ENCODE results near the gene FMNL2.

The FMNL2 gene

GRCh38 chr2:152430876-152431275, 95.9 kb downstream of the FMNL2 start:
- no peak for DNase-seq (ENCODE audit: low read depth)
- H3K4me3 ChIP-seq (ENCODE audit: low read depth, low read length) = no peak overlapping the region
- no peak for TF ChIP-seq CTCF (IDR thresholded peaks at IDR 0.05; ENCODE audit: insufficient read depth, low read depth, low read length, missing control alignments)

GRCh38 chr2:152431370-152432098, 96.6 kb downstream of the FMNL2 start:
- H3K4me3 ChIP-seq (ENCODE audit: low read depth, low read length) = no peak overlapping the region
- no peak for DNase-seq (ENCODE audit: low read depth)
- no peak for TF ChIP-seq CTCF (IDR thresholded peaks at IDR 0.05; ENCODE audit: insufficient read depth, low read depth, low read length, missing control alignments)

- DNase-seq (ENCODE audit: low read depth) = no peak
- no peak overlapping the region for H3K4me3 ChIP-seq (ENCODE audit: low read depth, low read length)
- no peak for TF ChIP-seq CTCF (IDR thresholded peaks at IDR 0.05; ENCODE audit: insufficient read depth, low read depth, low read length, missing control alignments)
Observed at GRCh38 chr2:152432206-152432653, 97.3 kb downstream of the FMNL2 start.

- no peak overlapping the region for H3K4me3 ChIP-seq (ENCODE audit: low read depth, low read length)
- no peak for TF ChIP-seq CTCF (IDR thresholded peaks at IDR 0.05; ENCODE audit: insufficient read depth, low read depth, low read length, missing control alignments)
- DNase-seq (ENCODE audit: low read depth) = no peak
Observed at GRCh38 chr2:152432765-152433164, 97.8 kb downstream of the FMNL2 start.

GRCh38 chr2:152433289-152433688, 98.3 kb downstream of the FMNL2 start:
- no peak overlapping the region for H3K4me3 ChIP-seq (ENCODE audit: low read depth, low read length)
- no peak for DNase-seq (ENCODE audit: low read depth)
- no peak for TF ChIP-seq CTCF (IDR thresholded peaks at IDR 0.05; ENCODE audit: insufficient read depth, low read depth, low read length, missing control alignments)

- no peak for DNase-seq (ENCODE audit: low read depth)
- no peak for TF ChIP-seq CTCF (IDR thresholded peaks at IDR 0.05; ENCODE audit: insufficient read depth, low read depth, low read length, missing control alignments)
- H3K4me3 ChIP-seq (ENCODE audit: low read depth, low read length) = no peak overlapping the region
Observed at GRCh38 chr2:152433791-152434190, 98.8 kb downstream of the FMNL2 start.
